Activated CD8-positive, alpha-beta T cell treated with anti-CD3 and anti-CD28 coated beads for 36 hours (primary cell): ENCODE results near the gene MLYCD. TPM values are rescaled to one million over a fixed set of nuclear protein-coding genes. Genes with fewer than 3 reads are reported as not detected.

Source experiments
- ATAC-seq: fragments of 200-7000 bp; cut with Tn5 transposase; one replicate; pipeline ENCODE4 v1.10.0; 2021; ENCODE audit warnings: mild to moderate bottlenecking, moderate library complexity
- CTCF ChIA-PET: fragments of 350-600 bp; sonication (Branson Sonifier 250); formaldehyde crosslinking; loops from one replicate; lab custom pipeline; 2021; ENCODE audit warnings: antibody characterized with exemption; lab: Charles Lee
- POLR2A ChIA-PET: fragments of 350-600 bp; sonication (Branson Sonifier 250); formaldehyde crosslinking; loops from one replicate; lab custom pipeline; 2021; ENCODE audit warnings: antibody characterized with exemption; lab: Charles Lee
- DNase-seq: peaks from one replicate; pipeline ENCODE4 v3.0.0-alpha.2; 2020
- H3K27ac Mint-ChIP-seq: one replicate; pipeline ENCODE4 v1.8.0; 2021; ENCODE audit warnings: mild to moderate bottlenecking, mixed read lengths
- H3K27me3 Mint-ChIP-seq: one replicate; pipeline ENCODE4 v1.8.0; 2021; ENCODE audit warnings: mixed read lengths
- H3K36me3 Mint-ChIP-seq: one replicate; pipeline ENCODE4 v1.8.0; 2021; ENCODE audit warnings: low read depth, mixed read lengths
- H3K4me1 Mint-ChIP-seq: one replicate; pipeline ENCODE4 v1.8.0; 2021; ENCODE audit warnings: low read depth, mixed read lengths
- H3K4me3 Mint-ChIP-seq: one replicate; pipeline ENCODE4 v1.8.0; 2021; ENCODE audit warnings: mild to moderate bottlenecking, moderate library complexity, mixed read lengths
- H3K9me3 Mint-ChIP-seq: one replicate; pipeline ENCODE4 v1.8.0; 2021; ENCODE audit warnings: mixed read lengths
- intact Hi-C: fragments of 100-400 bp; cut with micrococcal nuclease; formaldehyde crosslinking; loops from one replicate; pipeline ENCODE4 v1.10.0; 2022
- total RNA-seq, 2 experiments: library from RNA; stranded (reverse); gene quantifications; one replicate each; pipeline ENCODE4 v1.2.3, GENCODE V29; 2021
- TF ChIP-seq, protein P1 (sequence below): fragments of 200-600 bp; IDR thresholded peaks from one replicate; pipeline ENCODE4 v1.8.0; 2022; ENCODE audit warnings: antibody characterized with exemption, mild to moderate bottlenecking

MLYCD gene
- total RNA-seq, 2 experiments from 2014 or later: 3.5 to 3.7 TPM

DNA sequence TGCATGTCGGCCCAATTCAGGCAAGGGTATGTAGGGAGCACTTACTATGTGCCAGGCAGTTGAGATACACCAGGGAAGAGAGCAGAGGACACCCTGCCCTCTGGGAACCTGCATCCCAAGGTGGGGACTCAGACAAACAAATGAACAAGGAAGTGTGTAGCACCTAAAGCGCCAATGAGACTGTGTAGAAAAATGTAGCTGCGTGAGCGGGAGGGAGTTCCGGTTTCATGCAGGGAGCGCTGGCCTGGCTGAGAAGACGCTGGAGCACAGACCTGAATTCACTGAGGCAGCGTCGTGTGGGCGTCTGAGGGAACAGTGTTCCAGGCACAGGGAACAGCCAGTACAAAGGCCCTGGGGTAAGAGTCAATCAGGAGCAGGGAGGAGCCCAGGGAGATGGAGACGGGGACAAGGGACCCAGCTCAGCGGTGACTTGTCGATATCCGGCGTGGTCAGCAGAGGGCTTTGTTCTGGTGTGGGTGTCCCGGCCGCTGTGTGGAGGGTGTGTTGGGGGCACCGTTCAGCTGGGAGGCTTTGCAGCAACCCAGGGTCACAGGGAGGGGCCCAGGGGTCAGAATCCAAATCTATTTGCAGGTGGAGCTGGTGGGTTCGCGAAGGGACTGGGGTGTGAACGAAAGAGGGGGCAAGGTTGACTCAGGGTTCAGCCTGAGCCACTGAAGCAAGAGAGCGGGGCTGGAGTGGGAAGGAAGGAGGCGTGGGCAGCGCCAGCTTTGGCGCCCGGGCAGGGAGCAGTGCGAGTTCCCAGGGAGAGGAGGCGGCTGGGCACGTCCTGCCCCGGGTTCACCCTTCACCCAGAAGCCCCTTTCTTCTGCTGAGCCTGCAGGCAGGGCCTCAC lies 36.3 kb downstream of the MLYCD start:
- H3K9me3 Mint-ChIP-seq: no peaks in the 10 kb centered on the region
- peaks cover 7% of the 10 kb centered on the region for H3K4me1 Mint-ChIP-seq
- H3K27ac Mint-ChIP-seq: no peak overlapping the region
- no peak overlapping the region for H3K4me3 Mint-ChIP-seq
- ATAC-seq: no peak
- DNase-seq: no peak
- ChIA-PET CTCF (interaction anchor here (0.5 to 1.3 kb wide), 3 partner anchors 8 to 78 kb away, joined by 3 read pairs; no protein-coding TSS in a partner anchor), POLR2A (no interaction called here)
- H3K36me3 Mint-ChIP-seq: no peaks in the 10 kb centered on the region
- intact Hi-C loops: no loop called here
- no peaks in the 10 kb centered on the region for H3K27me3 Mint-ChIP-seq
- TF ChIP-seq, protein P1, sequence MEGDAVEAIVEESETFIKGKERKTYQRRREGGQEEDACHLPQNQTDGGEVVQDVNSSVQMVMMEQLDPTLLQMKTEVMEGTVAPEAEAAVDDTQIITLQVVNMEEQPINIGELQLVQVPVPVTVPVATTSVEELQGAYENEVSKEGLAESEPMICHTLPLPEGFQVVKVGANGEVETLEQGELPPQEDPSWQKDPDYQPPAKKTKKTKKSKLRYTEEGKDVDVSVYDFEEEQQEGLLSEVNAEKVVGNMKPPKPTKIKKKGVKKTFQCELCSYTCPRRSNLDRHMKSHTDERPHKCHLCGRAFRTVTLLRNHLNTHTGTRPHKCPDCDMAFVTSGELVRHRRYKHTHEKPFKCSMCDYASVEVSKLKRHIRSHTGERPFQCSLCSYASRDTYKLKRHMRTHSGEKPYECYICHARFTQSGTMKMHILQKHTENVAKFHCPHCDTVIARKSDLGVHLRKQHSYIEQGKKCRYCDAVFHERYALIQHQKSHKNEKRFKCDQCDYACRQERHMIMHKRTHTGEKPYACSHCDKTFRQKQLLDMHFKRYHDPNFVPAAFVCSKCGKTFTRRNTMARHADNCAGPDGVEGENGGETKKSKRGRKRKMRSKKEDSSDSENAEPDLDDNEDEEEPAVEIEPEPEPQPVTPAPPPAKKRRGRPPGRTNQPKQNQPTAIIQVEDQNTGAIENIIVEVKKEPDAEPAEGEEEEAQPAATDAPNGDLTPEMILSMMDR: no peak

DNA sequence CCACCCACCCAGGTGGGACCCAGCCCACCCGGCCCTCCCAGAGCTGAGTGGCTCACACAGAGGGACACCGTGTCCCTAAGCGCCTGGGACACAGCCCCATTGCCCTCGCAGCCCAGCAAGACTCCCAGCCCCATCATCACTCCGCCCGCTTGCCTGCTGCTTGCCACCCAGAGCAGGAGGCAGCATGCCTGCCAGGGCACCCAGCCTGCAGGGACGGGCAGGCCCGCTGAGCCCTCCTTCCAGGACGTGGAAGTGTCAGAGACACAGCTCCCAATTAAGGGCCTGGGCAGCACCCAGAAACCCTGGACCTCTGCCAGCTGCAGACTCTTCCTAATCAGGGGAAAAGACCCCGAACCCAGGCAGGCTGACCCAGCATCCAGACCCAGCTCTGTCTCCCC lies 36.9 kb downstream of the MLYCD start:
- POLR2A ChIA-PET: no interaction called here
- intact Hi-C loops: no loop called here
- Mint-ChIP-seq H3K9me3 (no peaks in the 10 kb centered on the region), H3K36me3 (no peaks in the 10 kb centered on the region), H3K27ac (no peak overlapping the region), H3K4me3 (no peak overlapping the region), H3K4me1 (peaks cover 7% of the 10 kb centered on the region), H3K27me3 (no peaks in the 10 kb centered on the region)
- ATAC-seq: no peak
- TF ChIP-seq, protein P1: no peak
- CTCF ChIA-PET: interaction anchor here (0.5 to 1.1 kb wide), 2 partner anchors 9 to 79 kb away, joined by 3 read pairs; no protein-coding TSS in a partner anchor
- no peak for DNase-seq

DNA sequence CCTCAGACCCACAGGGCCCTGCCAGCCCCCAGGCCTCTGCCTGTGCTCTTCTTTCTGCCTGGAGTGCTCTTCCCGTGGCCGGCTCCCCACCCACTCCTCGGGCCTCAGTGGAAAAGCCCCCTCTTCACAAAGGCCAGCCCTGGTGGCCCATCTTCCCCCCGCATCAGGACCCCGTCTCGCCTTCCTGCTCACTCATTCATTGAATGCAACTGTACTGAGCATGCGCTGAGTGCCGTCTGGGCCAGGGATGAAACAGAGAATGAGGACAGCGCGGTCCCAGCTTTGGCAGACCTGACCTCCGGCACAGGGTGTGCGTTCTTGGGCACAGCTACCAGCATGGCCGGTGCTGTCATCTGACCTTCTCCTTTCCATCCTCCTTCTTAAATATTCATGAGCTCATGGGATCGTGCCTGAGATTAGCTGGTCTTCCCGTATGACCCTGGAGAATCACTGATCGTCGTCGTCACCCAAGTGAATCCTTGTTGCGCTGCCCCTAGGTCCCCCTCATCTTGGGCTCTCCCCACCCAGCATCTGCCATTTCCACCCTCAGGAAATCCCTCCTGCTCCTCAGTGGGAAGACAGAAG lies 37.8 kb downstream of the MLYCD start:
- peaks cover 7% of the 10 kb centered on the region for H3K4me1 Mint-ChIP-seq
- H3K27me3 Mint-ChIP-seq: no peaks in the 10 kb centered on the region
- H3K36me3 Mint-ChIP-seq: no peaks in the 10 kb centered on the region
- H3K4me3 Mint-ChIP-seq: no peak overlapping the region
- POLR2A ChIA-PET: no interaction called here
- H3K9me3 Mint-ChIP-seq: no peaks in the 10 kb centered on the region
- TF ChIP-seq, protein P1: no peak
- H3K27ac Mint-ChIP-seq: no peak overlapping the region
- intact Hi-C loops: no loop called here
- CTCF ChIA-PET: interaction anchor here (1.1 to 2.3 kb wide), 3 partner anchors 9 to 127 kb away, joined by 3 to 9 read pairs (median 3); no protein-coding TSS in a partner anchor
- ATAC-seq (no peak), DNase-seq (no peak)

DNA sequence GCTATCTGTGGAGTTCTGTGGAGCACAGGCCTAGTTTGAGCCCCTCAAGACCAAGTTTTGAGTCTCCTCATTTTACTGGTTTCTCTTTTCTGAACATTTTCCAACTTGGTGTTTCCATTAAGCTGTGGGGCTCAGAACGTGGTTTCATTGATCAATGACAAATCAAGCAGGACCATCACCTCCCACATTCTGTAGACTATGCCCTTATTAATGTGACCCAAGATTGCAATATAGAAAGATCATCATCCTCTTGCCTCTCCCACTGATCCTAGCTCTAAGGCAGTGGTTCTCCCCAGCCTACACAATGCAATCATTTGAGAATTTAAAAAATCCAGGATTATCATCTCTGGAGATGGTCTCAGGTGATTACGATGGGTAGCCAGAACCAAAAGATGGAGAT lies 38.4 kb downstream of the MLYCD start:
- no peaks in the 10 kb centered on the region for H3K36me3 Mint-ChIP-seq
- TF ChIP-seq, protein P1: no peak
- intact Hi-C loops: no loop called here
- H3K4me1 Mint-ChIP-seq: peaks cover 7% of the 10 kb centered on the region
- DNase-seq (no peak), ATAC-seq (no peak)
- CTCF ChIA-PET: interaction anchor here (1.4 to 2.3 kb wide), 2 partner anchors 10 to 127 kb away, joined by 3 to 9 read pairs; no protein-coding TSS in a partner anchor
- H3K4me3 Mint-ChIP-seq: no peak overlapping the region
- no peak overlapping the region for H3K27ac Mint-ChIP-seq
- no peaks in the 10 kb centered on the region for H3K27me3 Mint-ChIP-seq
- POLR2A ChIA-PET: no interaction called here
- H3K9me3 Mint-ChIP-seq: no peaks in the 10 kb centered on the region
